ENCODE results near the gene SCD.

- TF ChIP-seq CTCF (IDR thresholded peaks at IDR 0.05) (no peak), POLR2A (IDR thresholded peaks at IDR 0.05) (no peak)
These were observed 1.4 kb downstream of the SCD start for GRCh38 chr10:100348389-100348927.

All from adrenal gland (tissue), 5 donors.